Kidney tubule cell (primary cell): Measurements from ENCODE around the gene BRD3.
A peak's percentile ranks its signal among the peaks of the same experiment; 100 is the strongest.

Source experiments
- DNase-seq: peaks from one replicate; pipeline ENCODE4 v3.0.0-alpha.2; 2018; ENCODE audit warnings: low spot score

Gene BRD3

GRCh38 chr9:134054891-134055811, 12.7 kb downstream of the BRD3 start:
- peak; percentile 38 for DNase-seq

DNA sequence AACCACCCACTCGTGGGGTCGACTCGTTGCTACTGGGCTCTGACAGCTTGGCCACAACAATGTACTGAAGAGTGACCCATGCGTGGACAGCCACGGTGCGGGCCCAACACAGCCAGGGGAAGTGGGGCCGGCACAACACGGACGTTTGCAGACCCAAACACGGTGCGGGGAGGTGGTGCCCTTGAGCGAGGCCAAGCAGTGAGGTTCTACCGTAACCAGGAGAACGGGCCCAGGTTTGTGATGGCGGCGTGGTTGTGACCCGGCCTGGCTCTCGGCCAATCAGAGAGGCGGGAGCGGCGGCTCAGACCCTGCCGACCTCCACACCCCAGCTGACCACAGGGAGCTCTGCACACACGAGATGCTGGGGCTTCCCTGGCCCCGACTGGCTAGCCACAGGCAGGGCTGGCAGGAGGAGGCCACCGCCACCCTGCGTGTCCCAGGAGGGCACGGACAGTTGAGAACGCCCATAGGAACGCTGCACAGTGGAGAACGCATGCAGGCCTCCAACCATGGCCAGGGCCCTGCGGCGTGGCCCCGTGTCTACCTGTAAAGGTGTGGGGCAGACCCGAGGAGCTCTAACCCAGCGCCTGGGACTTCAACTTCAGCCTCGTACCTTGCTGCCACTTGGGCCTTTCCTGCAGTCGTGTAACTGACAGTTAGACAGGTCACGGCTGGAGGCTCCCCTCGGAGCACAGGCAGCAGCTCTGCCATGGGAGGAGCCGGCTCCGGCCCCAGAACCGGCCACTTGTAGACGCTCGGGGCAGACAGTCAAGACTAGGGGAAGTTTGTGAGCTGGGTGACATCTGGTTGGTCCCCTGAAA, 13.7 kb downstream of the BRD3 start:
- no peak for DNase-seq

GRCh38 chr9:134053401-134053871, 14.4 kb downstream of the BRD3 start:
- no peak for DNase-seq

- no peak for DNase-seq
Observed at GRCh38 chr9:134052941-134053340, 14.9 kb downstream of the BRD3 start.

DNA sequence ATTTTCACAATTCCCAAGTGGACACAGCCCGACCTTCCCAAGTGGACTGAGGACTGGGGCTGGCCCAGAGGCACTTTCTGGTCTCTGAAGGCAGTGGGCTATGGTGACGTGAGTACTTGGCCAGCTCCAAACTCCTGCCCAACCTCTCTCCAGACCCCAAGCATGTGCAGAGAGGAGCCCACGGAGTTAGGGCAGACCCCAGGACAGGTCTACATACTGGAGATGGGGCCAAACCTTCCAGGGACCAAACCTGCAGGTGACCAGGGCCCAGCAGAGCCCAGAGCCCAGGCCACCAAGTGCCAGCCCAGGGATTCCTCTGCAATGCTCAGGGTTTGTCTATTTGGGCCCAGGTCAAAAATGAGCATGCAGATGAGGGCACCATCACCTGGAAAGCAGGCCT, 15.3 kb downstream of the BRD3 start:
- no peak for DNase-seq

DNA sequence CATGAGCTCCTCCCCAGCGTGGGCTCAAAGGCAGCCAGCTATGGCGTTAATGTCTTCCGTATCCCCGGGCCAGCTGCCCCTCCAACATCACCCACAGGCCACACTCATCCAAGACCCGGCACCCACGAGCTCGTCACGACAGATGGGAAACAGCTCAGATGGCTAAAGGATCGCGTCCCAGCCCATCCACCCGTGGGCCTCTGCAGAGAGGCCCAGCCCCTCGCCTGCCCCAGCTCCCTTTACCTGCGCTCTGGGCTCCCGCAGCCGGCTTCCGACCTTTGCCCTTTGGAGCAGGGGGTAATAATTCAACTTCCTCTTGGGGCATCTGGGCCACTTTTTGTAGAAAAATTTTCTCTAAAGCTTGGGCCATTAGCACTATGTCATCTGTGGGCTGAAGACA, 16.5 kb downstream of the BRD3 start:
- no peak for DNase-seq

DNA sequence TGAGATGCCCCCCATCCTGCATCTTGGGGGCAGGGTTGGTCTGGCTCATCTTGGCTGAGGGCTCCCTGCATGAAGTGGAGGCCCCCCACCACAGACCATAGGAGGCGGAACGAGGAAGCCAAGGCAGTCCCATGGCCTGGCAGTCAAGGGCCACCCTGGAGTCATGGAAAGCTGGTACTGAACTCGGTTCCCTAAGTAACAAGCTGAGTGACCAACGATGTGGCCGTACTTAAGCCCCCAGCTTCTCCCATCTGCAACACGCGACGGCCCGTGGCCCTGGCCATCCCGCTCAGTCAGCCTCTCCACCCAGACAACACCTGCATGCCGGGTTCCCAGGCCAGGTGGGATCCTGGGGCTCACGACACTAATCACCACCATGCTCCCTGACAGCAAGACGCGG, 17.1 kb downstream of the BRD3 start:
- DNase-seq = no peak

GRCh38 chr9:134049772-134050588, 17.8 kb downstream of the BRD3 start:
- DNase-seq = no peak

DNA sequence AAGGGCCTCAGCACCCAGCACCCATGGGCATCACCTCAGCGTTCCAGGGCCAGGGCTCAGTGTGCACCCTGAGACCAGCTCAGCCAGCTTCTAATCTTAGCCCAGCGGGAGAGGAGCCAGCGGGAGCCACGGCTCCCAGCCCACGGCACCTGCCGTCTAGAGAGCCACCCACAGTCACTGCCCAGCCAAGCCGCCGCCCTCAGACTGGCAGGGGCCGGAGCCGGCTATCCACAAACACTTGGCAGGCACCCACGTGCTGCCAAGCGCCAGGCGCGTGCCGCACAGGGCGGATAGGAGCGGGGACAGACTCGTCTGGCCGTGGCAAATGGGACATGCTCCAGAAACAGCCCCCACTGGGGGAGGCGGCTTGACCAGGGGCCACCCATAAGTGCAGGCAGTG, 18.6 kb downstream of the BRD3 start:
- no peak for DNase-seq

DNA sequence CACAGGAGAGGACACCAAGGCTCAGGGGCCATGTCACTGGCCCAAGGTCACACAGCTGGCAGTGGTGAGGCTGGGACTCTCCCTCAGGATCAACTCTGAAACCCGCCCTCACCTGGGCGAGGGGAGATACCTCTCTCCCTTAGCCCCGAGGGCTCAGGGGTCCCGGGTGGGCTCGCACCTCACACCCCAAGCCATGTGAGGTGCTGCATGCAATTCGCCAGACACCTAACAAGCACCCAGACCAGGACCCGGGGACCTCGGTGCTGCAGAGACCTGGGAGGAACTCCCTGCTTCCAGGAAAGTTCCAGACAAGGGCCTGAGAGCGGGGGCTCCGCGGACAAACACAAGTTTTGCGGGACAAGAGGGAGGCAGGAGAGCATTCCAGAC, 19.3 kb downstream of the BRD3 start:
- no peak for DNase-seq

DNA sequence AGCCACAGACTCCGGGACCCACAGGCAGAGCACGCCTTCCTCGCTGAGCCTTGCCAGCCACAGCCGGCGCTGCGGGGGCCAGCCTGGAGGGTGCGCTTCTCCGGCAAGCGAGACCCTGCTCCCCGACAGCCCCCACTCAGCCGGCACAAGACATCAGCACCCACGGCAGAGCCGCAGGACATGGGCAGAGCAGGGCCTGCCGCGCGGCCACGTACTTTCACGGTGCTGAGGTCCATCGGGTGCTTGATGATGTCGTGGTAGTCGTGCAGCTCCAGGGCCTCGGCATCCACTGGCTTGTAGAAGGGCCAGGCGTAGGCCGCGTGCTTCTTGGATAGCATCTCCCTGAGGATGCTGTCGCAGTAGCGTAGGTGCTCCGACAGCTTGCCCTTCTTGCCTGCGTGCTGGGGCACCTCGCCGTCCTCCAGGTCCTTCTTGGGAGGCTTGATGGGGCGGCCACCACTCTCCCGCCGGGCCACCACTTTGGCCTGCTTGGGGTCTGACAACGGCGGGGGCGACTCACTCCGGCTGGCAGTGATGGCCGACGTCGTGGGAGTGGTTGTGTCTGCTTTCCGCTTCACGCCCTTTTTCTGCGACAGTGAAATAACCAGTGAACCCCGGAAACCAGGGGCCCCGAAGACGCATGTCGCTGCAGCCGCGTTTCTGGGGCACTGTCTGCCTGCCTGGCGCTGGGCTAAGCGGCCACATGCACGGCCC, 19.8 kb downstream of the BRD3 start:
- no peak for DNase-seq

DNA sequence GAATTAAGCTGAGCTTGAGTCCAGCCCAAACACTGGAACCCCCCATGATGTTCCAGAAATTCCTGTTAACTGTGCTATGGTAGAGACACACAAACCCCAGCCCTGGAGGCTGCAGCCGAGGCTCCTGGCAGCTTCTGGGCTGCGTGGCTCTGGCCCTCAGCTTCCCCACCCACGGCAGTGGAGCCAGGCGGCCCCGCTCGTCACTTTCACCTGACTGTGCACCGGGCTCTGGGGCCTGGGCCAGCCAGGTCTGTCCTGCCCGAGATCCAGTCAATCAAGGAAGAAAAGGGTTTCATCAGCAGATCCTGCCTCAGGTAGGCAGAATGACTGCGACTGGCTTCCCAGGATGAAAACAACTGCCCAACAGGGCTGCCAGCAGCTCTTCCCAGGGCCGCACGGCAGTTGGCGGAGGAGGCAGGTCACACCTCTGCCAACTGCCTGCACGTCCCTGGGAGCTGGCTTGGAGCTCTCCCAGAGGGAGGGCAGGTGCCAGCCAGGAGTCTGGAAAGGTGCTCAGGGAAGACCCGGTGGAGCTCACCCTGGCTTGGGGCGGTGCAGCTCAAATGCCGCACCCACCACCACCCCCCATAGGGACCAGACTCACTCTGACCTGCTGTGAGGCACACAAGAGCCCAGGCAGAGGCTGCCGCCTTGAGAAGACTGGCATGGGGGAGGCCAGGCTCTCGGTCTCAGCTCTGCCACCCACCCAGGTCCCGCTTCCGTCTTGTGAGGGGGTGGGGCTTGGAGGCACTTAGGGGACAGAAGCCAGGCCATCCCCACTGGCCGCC, 20.7 kb downstream of the BRD3 start:
- DNase-seq = no peak

DNA sequence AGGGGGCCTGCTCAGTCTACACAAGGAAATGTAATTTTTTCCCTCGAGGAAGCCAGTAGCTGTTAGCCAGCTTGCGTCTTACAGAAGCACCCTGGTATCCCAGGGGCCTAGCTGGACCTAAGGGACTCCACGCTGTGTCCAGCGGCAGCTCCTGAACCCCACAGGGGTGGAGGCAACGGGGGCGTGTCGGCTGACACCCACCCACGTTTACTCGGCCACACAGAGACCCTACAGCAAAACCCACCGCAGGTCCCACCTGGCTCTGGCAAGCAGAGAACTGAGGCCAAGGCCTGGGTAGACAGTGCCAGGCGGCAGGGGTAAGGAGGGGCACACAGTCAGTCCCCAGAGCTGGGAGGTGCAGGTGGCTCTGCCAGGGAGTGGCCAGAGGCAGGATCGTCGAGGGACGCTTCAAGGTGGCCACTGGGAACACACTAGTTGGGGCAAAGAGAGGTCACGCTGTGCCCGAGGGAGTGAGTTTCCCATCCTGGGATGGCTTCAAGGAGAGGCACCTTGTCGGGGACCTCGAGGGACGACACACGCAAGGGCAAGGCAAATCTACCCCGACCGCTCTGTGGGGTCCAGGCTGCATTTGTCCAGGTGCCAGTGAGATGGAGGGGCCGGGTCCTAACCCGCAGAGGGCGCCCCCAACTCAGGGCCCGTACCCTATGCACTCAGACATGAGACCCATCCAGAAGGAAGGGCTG, 21.8 kb downstream of the BRD3 start:
- DNase-seq = no peak

DNA sequence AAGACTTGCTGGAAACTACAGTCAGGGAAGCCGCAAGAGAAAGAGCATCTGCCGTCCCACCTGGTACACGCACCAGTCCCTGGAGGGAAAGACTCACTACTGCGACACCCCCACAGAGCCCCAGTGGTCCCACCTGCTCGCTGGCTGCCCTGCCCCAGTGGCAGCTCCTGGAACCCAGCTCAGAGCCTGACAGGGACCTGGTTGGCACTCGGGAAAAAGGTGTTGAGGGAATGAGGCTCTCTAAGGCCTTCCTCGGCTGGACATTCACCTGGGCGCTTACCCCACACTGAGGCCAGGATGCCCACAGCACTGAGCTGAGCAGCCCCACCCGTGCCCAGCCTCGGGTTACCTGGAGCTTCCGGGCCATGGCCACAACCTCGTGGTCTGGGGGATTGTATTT, 22.9 kb downstream of the BRD3 start:
- no peak for DNase-seq

- DNase-seq = no peak
Observed at GRCh38 chr9:134043531-134043988, 24.3 kb downstream of the BRD3 start.

- no peak for DNase-seq
Observed at GRCh38 chr9:134041649-134041962, 26.2 kb downstream of the BRD3 start.

DNA sequence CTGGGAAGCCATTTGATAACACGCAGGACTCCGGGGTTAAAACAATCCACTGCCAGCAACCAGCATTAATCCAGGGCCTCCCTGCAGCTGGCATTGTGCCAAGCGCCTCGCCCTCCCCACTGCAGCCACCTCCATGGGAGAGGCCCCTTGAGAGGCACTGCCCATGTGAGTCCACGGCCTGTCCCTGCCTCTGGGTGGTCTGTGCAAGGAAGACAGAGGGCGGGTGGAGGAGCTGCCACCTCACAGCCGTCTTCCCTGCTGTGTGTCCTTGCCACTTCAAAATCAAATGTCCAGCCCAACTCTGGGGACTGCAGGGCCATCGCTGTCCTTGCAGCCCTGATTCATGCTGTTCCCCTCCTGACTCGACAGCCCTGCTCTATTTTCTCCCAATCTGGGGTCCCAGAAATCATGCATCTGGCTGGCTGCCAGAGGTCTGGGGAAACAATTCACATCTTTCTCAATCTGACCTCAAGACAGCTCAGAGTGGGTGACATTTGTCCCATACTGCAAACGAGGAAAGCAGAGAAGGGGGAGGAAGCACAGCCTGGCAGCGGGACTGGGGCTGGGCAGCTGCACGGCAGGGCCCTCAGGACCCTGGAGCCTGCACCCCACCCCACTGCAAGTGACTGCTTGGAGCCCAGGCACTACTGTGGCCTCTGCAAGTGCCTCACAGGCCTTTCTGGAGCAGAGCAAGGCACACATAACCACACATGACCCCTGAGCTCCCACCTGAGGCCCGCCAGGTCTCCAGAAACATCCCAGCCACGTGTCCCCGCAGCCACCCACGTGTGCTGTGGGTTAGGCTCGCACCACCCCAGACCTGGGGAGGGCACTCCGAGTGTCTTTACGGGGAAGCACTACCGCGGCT, 26.8 kb downstream of the BRD3 start:
- DNase-seq = no peak

DNA sequence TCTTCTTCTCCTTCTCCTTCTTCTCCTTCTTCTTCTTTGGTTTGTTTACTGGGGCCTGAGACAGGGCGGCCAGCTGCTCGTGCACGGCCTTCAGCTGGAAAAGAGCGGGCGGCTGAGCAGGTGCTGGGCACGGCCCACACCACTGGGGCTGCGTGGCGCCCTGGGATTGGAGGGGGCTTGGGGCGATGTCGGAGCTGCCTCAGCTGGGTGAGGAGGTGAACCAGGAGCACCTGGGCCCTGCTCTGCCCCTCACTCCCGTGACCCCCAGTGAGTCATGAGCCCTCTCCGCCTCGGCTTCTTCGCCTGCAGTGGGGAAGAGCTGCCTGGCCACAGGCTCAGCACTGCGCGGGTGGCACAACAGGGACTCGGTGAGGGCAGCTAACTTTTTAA, 27.7 kb downstream of the BRD3 start:
- no peak for DNase-seq
